Stomach smooth muscle (tissue), 2 donors: ENCODE measurements around the gene NAALADL2.

Experiments
- H3K27ac ChIP-seq: one replicate; pipeline ENCODE4 v1.7.0; 2013; ENCODE audit warnings: mild to moderate bottlenecking, low read length, inconsistent platforms
- H3K27me3 ChIP-seq, 2 donors: one replicate each; pipeline ENCODE4 v1.7.0; 2013; ENCODE audit warnings: low read length in 2 of 2; ENCODE audit not compliant: insufficient read depth in 2 of 2, control insufficient read depth in 1 of 2
- H3K36me3 ChIP-seq, 2 donors: one replicate each; pipeline ENCODE4 v1.7.0; 2013; ENCODE audit warnings: low read length in 2 of 2; ENCODE audit not compliant: control insufficient read depth in 2 of 2, insufficient read depth in 2 of 2
- H3K4me1 ChIP-seq: one replicate; pipeline ENCODE4 v1.7.0; 2013; ENCODE audit warnings: low read length; ENCODE audit not compliant: control insufficient read depth, insufficient read depth
- H3K4me3 ChIP-seq, 2 donors: one replicate each; pipeline ENCODE4 v1.7.0; 2013; ENCODE audit warnings: low read length in 2 of 2
- H3K9ac ChIP-seq, 2 donors: one replicate each; pipeline ENCODE4 v1.7.0; 2013; ENCODE audit warnings: low read length in 2 of 2, mild to moderate bottlenecking in 1 of 2
- H3K9me3 ChIP-seq, 2 donors: one replicate each; pipeline ENCODE4 v1.7.0; 2013; ENCODE audit warnings: low read length in 2 of 2; ENCODE audit not compliant: control insufficient read depth in 2 of 2
- donor health status: healthy.
- donor health status: Pancreatic carcinoma.

The NAALADL2 gene

GRCh38 chr3:174884776-174885568 is 25.8 kb downstream of the NAALADL2 start:
- H3K27me3 ChIP-seq = no peaks in the 10 kb centered on the region
- no peaks in the 10 kb centered on the region for H3K36me3 ChIP-seq
- H3K27ac ChIP-seq = no peak overlapping the region
- no peak overlapping the region for H3K9ac ChIP-seq
- no peak overlapping the region for H3K4me3 ChIP-seq
- H3K9me3 ChIP-seq = no peaks in the 10 kb centered on the region
- no peaks in the 10 kb centered on the region for H3K4me1 ChIP-seq

DNA sequence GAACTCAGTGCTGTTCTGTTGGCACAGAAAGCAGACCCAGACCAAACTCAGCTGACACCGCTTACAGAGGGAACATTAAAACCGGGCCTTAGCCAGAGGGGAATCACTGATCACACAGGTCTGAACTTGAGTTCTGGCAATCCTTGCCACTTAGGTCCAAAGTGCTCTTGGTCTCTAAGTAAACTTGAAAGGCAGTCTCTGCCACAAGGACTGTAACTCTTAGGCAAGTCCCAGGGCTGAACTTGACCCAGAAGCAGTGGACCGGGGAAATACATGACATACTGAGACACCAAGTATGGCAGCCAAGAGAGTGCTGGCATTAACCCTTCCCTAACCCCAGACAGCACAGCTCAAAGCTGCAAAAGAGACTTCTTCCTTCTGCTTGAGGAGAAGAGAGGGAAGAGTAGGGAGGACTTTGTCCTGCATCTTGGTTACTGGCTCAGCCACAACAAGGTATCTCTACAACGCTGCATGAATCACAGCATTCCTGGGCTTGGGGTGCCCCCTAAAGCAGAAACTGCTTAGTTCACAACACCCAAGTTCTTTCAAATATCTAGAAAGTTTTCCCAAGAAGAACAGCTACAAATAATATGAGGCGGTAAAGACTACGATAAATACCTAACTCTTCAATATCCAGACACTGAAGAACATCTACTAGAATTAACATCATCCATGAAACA is 32.5 kb downstream of the NAALADL2 start:
- H3K4me1 ChIP-seq = no peaks in the 10 kb centered on the region
- no peaks in the 10 kb centered on the region for H3K27me3 ChIP-seq
- no peak overlapping the region for H3K9ac ChIP-seq
- H3K36me3 ChIP-seq = no peaks in the 10 kb centered on the region
- H3K27ac ChIP-seq = no peak overlapping the region
- H3K9me3 ChIP-seq = no peaks in the 10 kb centered on the region
- no peak overlapping the region for H3K4me3 ChIP-seq

GRCh38 chr3:174907027-174907426 is 47.9 kb downstream of the NAALADL2 start:
- no peaks in the 10 kb centered on the region for H3K27me3 ChIP-seq
- H3K9me3 ChIP-seq = no peaks in the 10 kb centered on the region
- no peak overlapping the region for H3K9ac ChIP-seq
- no peak overlapping the region for H3K4me3 ChIP-seq
- H3K36me3 ChIP-seq = no peaks in the 10 kb centered on the region
- no peaks in the 10 kb centered on the region for H3K4me1 ChIP-seq
- no peak overlapping the region for H3K27ac ChIP-seq

DNA sequence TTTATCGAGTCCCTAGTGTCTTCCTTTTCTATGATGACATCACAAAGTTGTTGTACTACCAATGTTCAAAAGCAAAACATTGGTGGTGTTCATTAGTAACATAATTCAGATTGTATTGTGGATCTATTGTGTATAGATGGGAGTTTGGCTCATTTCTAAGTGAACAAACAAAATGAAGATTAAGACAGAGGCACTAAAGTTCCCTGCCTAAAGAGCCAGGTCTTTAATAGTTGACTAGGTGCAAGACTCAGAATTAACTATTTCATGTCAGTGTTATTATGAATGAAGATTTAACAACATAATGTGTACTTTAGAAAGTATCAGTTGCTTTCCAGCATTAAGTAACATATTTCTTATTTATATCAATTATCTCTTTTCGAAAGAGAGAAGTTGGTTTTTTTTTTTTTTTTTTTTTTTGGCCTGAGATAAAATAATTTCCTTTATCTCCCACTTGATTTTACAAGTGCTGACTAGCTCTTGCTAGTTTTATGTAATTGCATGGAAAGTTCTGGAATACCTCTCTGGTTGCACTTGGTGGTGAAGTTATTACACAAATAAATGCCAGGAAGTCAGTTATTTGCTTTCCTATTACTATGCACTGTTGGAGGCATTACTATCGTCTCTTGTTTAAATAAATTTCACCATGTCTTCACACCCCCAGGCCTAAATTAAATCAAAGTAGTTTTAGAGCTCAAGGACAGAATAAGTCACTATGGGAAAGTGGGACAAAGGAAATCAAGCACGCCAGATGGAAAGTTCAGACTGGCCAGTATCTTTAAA is 48.7 kb downstream of the NAALADL2 start:
- no peaks in the 10 kb centered on the region for H3K27me3 ChIP-seq
- no peak overlapping the region for H3K27ac ChIP-seq
- no peak overlapping the region for H3K9ac ChIP-seq
- no peaks in the 10 kb centered on the region for H3K36me3 ChIP-seq
- H3K9me3 ChIP-seq = no peaks in the 10 kb centered on the region
- H3K4me3 ChIP-seq = no peak overlapping the region
- no peaks in the 10 kb centered on the region for H3K4me1 ChIP-seq

GRCh38 chr3:174931473-174932353 is 72.6 kb downstream of the NAALADL2 start:
- H3K4me1 ChIP-seq = no peaks in the 10 kb centered on the region
- H3K27me3 ChIP-seq = no peaks in the 10 kb centered on the region
- no peak overlapping the region for H3K4me3 ChIP-seq
- H3K9ac ChIP-seq = no peak overlapping the region
- H3K27ac ChIP-seq = no peak overlapping the region
- no peaks in the 10 kb centered on the region for H3K9me3 ChIP-seq
- H3K36me3 ChIP-seq = no peaks in the 10 kb centered on the region

GRCh38 chr3:174936590-174936989 is 77.5 kb downstream of the NAALADL2 start:
- H3K36me3 ChIP-seq = no peaks in the 10 kb centered on the region
- H3K4me1 ChIP-seq = no peaks in the 10 kb centered on the region
- no peaks in the 10 kb centered on the region for H3K9me3 ChIP-seq
- H3K27me3 ChIP-seq = no peaks in the 10 kb centered on the region
- no peak overlapping the region for H3K4me3 ChIP-seq
- no peak overlapping the region for H3K27ac ChIP-seq
- H3K9ac ChIP-seq = no peak overlapping the region

GRCh38 chr3:174937478-174937877 is 78.3 kb downstream of the NAALADL2 start:
- H3K27me3 ChIP-seq = no peaks in the 10 kb centered on the region
- no peaks in the 10 kb centered on the region for H3K36me3 ChIP-seq
- H3K27ac ChIP-seq = no peak overlapping the region
- H3K4me3 ChIP-seq = no peak overlapping the region
- H3K9me3 ChIP-seq = peaks cover 0 to 1% of the 10 kb centered on the region in 2 donors
- H3K4me1 ChIP-seq = no peaks in the 10 kb centered on the region
- no peak overlapping the region for H3K9ac ChIP-seq

DNA sequence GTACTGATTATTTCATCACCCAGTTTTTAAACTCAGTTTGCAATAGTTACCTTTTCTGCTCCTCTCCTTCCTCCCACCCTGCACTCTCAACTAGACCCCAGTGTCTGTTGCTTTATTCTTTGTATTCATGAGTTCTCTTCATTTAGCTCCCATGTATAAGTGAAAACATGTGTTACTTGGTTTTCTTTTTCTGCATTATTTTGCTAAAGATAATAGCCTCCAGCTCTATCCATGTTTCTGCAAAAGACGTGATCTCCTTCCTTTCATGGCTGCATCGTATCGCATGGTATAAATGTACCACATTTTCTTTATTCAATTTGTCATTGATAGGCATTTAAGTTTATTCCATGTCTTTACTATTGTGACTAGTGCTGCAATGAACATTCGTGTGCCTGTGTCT is 79.0 kb downstream of the NAALADL2 start:
- H3K36me3 ChIP-seq = no peaks in the 10 kb centered on the region
- H3K4me1 ChIP-seq = no peaks in the 10 kb centered on the region
- no peak overlapping the region for H3K9ac ChIP-seq
- no peak overlapping the region for H3K27ac ChIP-seq
- H3K9me3 ChIP-seq = peaks cover 0 to 2% of the 10 kb centered on the region in 2 donors
- H3K4me3 ChIP-seq = no peak overlapping the region
- no peaks in the 10 kb centered on the region for H3K27me3 ChIP-seq

DNA sequence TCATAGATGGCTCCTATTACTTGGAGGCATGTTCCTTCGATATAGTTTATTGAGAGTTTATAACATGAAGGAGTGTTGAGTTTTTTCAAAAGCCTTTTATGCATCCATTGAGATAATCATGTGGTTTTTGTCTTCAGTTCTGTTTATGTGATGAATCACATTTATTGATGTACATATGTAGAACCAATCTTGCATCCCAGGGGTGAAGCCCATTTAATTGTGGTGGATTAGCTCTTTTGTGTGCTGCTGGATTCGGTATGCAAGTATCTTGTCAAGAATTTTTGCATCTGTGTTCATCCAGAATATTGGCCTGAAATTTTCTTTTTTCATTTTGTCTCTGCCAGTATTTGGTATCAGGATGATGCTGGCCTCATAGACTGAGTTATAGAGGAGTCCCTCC is 81.0 kb downstream of the NAALADL2 start:
- Histone ChIP-seq H3K9me3 (peaks cover 0 to 2% of the 10 kb centered on the region in 2 donors), H3K4me1 (no peaks in the 10 kb centered on the region), H3K27ac (no peak overlapping the region), H3K9ac (no peak overlapping the region), H3K4me3 (no peak overlapping the region), H3K27me3 (no peaks in the 10 kb centered on the region), H3K36me3 (no peaks in the 10 kb centered on the region)

DNA sequence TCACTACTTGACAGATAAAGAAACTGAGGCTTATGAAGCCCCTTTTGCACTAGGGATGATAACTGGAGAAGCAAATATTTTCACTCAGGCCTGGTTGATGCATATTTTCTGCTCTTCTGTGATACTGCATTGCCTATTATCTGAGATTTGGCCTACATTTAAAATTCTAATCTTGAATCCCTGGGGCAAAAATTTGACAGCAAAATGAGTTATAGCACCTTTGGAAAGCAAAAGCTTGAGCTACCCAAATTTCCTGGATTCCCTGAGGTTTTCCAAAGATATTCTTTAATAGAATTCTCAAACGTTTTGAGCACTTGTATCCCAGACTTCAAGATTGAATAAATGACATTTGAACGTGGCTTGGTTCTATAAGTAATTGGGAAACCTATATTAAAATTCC is 86.1 kb downstream of the NAALADL2 start:
- Histone ChIP-seq H3K36me3 (no peaks in the 10 kb centered on the region), H3K4me3 (no peak overlapping the region), H3K4me1 (no peaks in the 10 kb centered on the region), H3K9me3 (peaks cover 0 to 2% of the 10 kb centered on the region in 2 donors), H3K9ac (no peak overlapping the region), H3K27ac (no peak overlapping the region), H3K27me3 (no peaks in the 10 kb centered on the region)
